GM19324 (cell line): ENCODE data around the gene ACER2.

Source experiments
- ATAC-seq: cut with Tn5 transposase; IDR thresholded peaks from one replicate; pipeline ENCODE4 v1.9.1; 2021; ENCODE audit warnings: mild to moderate bottlenecking, moderate library complexity; ENCODE audit not compliant: unreplicated experiment, low FRiP score

Gene ACER2

GRCh38 chr9:19481121-19481870 is 72.5 kb downstream of the ACER2 start:
- ATAC-seq, result no peak

DNA sequence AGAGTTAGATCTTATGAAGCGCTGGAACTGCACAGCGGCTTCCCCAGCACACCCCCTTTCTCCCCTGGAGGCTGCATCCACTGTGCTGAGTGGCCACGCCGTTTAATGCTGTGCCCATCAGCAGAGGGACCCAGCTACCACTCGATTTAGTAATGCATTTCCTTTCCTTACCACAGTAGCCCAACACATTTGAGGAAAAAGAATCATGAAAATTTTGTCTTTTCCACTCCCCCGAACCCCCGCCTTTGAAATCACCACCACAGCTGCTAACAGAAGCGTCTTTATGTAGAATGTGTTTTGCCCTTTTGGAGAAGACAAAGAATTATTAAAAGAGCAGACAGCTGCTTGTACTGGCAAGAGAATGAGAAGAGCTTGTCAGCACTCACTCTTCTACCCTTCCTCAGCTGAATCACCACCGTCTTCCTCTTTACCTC is 73.2 kb downstream of the ACER2 start:
- no peak for ATAC-seq

DNA sequence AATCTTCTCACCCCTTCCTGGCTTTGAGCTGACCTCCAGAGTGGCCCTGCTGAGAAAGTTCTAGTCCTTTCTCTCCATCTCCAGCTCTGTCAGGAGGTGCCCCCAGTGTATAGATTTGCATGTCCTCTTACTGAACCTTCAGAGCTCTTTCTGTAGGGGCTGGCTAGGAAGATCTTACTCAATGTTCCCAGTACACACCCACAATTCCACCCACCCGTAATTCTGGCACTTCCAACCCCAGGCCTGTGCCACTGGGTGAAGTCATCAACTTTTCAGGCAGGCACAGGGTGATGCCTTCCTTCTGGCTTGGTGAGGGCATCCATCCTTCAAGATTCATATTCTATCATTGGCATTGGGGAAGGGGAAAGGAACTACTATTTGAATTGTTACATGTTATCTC is 75.9 kb downstream of the ACER2 start:
- ATAC-seq, result no peak

GRCh38 chr9:19485193-19485592 is 76.4 kb downstream of the ACER2 start:
- ATAC-seq, result no peak

DNA sequence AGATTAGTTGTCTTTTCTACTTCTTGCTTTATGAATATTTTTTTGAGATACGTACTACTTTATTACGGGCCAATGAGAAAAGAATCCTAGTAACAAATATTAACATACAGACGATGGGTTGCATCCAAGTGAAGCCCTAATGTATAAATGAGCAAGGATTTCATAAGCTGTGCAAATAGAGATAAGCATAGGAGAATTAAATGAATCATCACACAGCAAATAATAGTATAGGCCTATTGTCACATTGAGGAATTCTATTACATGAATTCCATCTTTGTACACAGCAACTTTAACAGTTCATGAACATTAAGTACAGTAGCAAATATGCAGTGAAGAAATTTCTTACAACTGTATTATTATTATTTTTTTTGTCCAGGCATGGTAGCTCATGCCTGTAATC is 78.0 kb downstream of the ACER2 start:
- ATAC-seq, result no peak

GRCh38 chr9:19488721-19489120 is 79.9 kb downstream of the ACER2 start:
- no peak for ATAC-seq

DNA sequence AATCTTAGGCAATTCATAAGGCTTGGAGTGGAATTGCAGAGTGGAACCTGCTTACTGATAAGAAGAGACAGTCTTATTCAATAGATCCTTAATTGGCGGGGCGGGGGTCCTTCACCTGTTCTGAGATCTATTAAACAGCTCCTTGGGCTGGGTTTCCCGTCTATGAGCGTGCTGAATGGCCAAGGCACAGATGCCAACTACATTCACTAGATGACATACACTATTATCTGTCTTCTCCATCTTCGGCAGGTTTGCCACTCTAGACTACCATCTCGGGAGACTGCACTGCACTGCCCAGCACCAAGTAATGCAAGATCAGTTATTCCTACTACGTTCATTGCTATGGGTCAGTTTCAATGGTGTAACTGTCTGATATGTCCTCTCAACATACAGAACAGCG is 81.5 kb downstream of the ACER2 start:
- ATAC-seq, result no peak

DNA sequence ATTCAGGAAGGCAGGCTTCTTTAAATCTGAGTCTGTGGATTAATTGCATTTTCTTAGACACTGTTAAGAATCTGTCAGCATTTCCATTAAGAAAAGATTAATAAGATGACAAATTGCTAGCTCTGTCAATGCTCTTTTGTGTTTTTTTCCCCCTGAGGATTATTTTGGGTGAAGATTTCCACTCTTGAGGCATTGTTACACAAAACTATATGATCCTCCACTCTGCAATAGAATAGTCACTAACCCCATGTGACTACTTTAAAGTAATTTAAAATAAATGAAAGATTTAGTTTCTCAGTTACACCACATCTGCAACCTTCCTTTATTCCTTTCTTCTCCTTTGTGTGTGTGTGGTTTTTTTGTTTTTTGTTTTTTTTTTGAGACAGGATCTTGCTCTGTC is 82.0 kb downstream of the ACER2 start:
- no peak for ATAC-seq

DNA sequence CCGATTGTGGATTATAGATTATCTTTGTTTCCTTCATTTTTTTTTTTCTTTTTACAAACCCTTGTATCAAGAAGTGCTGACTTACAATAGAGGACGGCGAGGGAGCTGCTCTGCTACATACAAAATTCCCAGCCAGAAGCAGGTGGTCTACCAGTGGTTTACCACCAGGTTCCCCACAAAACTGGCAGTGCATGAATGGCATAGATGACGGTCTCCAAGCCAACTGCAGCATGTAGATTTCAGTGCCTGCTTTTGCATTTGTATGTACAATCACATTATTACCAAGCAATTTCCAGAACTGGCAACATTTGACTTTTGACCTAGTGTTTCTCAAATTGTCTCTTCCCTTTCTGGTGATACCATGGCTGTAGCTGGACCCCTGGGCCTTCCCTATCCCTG is 84.0 kb downstream of the ACER2 start:
- no peak for ATAC-seq

DNA sequence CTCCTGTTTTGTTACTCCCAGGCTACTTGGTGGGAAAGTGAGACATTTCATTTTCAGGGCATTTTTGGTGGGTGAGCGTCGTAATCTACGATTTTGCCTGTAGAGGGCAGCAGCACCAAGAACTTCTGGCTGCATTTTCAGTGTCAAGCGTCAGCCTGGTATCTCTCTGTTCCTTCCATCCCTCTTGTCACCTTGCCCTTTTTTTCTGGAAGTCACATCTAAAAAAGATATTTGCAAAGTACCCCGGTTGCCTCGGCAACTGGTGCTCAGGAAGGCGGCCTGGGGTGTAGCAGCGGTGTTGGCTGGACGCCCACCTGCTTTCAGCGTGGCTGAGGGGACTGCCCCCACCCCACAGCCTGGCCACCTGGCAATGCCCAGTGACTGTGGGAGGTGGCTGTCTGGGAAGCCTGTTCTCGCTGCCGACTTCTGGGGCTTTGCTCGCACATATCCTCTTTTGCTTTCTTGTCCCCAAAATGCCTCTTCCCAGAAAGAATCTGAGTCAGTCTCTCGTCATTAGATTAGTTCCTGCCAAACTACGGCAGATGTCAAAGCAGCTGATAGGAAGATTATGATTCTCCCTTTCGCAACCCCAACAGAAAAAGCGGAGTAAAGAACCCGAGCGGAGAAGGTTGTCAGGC is 84.5 kb downstream of the ACER2 start:
- ATAC-seq, result peak; percentile 47

DNA sequence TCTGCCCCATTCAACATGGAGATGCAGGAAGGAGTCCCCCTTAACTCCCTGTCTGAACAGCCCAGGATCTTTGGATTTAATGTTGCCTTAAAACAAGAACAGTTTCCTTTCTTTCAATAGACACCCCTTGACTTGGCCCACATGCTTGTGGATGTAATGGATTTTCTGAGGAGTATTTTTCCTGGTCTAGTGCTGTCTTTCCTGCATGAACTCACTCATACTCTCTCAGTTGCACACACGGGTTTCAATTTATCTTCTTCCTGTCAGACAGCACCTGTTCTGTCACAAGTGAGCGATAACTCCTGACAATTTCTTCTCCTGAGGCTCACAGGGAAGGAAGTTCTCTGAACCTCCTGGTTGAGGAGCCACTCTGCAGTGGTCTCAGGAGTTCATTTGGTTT is 85.1 kb downstream of the ACER2 start:
- ATAC-seq, result no peak

DNA sequence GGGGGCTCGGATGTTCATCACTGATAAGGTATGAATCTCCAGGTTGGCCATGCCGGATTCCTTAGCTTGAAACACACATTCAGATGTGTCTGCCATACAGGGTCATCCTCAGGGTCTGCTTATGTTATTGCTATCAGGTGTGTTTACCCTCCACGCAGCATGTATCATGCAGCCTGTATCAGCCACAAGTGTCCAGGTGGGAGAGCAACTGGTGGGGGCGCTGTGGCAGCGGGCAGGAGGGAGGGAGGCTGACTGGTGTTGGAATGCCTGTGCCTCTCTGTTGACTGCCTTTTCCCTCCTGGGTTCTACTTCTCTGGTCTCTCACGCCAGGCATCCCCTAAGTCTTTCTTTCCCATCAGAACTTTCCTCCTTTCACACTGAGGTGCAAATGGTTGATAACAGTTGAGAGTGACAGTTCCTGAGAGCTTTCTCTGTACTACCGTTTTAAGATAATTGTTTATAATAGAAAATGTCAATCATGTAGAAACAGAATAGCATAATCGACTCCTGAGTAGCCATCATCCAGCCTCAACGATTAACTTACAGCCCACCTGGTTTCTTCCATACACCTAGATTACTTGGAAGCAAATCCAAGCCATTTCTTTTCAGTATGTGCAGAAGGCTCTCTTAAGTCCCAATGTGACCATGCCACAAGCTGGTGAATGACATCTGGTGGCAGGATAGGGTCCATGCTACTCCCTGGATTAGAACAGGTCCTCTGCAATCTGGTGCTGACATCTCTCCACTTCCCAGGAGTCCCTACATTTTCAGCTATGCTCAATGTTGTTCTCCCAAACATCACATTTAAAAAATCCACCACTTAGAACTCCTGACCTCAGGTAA is 86.6 kb downstream of the ACER2 start:
- no peak for ATAC-seq

- ATAC-seq, result no peak
Measured at GRCh38 chr9:19496321-19497050, 87.7 kb downstream of the ACER2 start.

GRCh38 chr9:19497276-19497675 is 88.5 kb downstream of the ACER2 start:
- ATAC-seq, result no peak

DNA sequence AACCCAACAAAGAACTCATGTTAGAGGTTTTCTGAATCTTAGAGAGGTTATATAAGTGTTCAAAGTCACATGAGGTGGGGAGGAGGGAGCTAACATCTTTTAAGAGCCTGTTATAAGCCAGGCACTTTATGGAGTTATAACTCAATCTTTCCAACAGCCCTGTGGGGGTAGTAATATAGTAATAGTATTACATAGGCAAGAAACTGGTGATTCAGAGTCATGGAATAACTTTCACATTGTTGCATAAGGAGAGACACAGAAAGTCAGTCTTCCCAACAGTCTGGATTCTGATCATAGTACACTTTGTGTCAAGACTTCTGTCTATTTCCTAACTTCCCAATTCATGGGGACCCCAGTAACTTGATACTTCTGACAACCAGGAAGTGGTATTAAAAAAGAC is 89.2 kb downstream of the ACER2 start:
- ATAC-seq, result no peak
